HG03175 (cell line): Measurements from ENCODE around the gene GPHA2.

Experiments
- ATAC-seq: cut with Tn5 transposase; IDR thresholded peaks from one replicate; pipeline ENCODE4 v1.9.1; 2021; ENCODE audit warnings: mild to moderate bottlenecking, moderate library complexity; ENCODE audit not compliant: unreplicated experiment

Gene GPHA2

DNA sequence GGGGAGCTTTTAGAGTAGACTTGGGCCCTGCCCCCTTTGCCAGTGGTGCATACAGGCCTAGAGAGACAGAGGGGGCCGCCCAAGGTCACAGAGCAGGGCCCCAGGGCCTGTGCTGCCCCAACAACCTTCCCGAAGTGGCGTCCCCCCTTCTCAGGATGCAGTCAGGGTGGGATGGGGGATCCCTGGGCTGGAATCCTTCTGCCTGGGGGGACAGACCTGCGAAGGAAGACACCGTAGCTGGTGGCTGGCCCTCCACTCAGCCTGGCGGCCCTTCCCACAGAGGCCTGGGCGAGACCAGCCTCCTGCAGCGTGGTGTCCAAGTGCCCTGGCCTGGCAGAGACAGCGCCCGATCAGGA lies 42.9 kb downstream of the GPHA2 start:
- ATAC-seq, result no peak

DNA sequence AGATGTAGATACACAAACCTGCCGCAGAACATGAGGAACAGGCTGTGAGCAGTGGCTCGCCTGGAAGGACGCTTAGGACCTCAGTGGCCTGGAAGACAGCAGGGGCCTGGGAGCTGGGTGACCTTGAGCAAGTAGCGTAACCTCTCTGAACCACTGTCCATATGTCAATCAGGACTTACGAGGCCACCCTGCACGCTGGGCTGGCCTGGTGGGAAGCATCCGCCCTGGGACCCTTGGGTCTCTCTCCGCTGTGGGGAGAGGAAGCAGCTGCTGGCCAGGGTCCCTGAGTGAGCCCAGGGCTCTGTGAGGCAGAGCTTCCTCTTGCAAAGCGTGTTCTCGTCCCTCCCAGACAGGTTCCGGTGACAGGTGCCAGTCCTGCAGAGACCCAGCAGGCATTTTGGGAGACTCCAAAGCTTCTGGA lies 43.3 kb downstream of the GPHA2 start:
- ATAC-seq, result no peak

DNA sequence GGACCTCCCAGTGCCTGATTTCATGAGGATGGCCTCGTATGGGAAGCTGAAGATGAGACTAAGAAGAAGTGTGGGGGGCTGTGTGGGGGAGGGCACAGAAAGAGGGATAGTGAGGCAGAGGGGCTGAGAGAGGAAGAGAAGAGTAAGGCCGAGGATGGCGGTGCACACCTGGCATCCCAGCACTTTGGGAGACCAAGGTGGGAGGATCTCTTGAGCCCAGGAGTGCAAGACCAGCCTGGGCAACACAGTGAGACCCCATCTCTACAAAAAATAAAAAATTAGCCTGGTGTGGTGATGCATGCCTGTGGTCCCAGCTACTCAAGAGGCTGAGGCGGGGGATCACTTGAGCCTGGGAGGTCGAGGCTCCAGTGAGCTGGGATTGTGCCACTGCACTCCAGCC lies 43.8 kb downstream of the GPHA2 start:
- no peak for ATAC-seq

DNA sequence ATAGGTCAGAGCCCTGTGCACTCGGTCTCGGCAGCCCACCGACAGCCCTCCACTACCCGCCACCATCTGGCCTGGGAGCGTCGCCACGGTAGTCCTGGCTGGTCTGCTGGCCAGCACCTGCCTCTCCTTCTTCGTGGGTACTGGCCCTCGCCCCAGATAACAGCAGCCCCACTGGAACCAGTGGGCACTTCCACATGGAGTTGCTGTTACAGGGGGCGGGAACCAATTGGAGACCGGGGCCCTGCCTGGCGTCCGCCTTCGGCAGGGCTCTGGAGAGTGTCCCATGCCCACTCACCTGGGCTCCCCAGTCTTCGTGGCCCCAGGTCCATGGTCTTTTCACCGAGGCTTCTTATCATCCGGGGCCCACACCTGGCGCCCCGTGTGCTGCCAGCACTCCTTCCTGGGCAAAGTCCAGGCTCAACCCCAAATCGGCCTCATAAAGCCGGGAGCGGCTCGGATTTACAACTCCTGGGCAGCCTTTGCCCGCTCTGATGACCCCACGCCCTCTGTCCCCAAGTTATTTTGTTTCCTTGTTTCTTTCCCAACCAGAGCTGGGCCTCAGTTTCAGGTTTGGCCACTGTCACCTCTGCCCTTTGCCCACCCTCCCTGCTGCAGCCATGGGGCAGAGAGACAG lies 44.4 kb downstream of the GPHA2 start:
- no peak for ATAC-seq

DNA sequence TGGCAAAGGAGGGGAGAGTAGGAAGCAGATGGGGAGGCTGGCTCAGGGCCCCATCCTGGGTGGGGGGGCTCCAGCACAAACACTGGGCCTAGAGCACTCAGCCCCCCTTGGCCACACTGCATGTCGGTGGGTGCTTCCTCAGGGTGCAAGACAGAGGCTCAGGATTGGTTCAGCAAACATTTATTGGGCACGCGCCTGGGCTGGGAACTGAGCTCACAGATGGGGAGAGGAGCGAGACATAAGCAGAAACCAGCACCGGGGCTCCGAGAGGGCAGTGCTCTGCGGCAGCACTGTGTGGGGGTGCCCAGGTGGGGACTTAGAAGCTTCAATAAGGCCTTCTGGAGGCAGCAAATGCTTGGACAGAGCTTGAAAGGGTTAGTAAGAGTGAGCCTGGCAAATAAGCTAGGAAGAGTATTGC lies 45.2 kb downstream of the GPHA2 start:
- ATAC-seq, result no peak

DNA sequence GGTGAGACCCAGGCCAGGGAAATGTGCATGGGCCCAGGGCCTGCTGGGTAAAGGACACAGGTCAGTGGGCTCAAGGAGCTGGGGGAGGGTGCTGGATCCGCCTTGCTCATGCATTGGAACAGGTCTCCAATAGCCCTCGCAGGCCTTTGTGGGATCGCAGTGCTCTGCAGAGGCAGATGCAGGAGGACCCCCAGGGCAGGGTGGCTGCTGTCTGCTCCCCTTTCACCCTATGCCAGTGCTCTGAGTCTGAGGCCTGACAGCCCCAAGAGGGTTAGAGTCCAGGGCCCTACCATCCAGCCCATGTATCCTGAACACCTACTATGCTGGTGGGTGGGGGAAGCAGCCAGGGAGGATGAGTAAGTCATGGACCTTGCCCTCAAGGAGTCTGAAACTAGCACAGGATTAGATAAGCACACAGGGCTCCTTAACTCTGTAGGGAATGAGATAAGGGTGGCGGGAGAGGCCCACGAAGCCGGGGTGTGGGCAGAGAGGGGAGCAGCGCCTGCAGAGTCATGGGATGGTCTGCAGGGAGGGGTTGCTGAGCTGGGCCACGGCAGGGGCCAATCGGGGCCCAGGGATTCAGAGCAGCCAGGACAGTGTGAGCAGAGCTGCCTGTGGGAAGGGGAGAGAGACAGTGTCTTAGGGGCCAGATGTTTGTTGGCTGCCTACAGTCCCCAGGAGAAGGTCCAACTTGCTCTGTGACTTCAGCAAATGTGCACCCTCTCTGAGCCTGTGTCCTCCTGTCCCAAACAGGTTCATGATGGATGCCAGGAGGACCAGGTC lies 46.8 kb downstream of the GPHA2 start:
- ATAC-seq, result no peak

DNA sequence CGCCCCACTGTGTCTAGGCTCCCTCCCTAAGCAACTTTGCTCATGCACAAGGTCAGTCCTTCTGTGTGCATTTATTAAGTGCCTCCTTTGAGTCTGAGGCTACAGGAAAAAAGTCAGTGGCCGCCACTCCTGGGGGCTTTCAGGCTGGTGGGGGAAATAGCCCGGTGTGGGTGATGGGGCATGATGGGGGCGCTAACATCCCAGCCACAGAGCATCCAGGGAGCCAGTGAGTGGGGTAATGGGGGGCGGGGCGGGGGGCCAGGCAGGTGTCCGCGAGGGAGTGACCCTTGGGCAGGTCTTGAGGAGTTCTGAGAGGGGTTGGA lies 47.3 kb downstream of the GPHA2 start:
- no peak for ATAC-seq

DNA sequence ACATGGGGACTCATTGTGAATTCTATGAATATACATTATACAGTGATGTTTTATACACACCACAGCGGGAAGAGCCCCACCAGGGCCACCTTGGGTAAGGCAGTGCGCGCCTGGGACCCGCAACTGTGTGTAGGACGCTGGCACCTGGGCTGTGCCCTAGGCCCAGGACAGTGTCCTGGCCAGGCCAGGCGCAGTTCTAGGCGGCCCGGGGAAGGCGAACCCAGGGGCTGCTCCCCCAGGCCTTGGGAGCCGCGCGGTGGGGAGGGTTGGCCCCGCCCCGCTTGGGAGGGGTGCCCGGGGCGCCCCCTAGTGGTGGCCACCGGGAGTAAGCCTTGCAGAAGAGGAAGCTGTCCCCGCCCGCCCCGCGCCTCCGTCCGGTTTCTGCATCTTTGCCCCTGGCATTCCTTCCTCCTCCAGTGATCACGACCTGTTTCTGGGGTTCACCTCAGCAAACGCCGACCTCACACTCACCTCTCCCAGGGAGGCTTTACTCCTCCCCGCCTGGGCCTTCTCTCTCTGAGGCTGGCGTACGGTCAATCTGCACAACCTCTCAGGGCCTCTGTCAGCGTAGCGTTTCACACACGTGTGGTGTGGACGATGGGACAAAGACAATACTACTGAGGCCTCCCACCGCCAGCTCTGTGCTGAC lies 47.8 kb downstream of the GPHA2 start:
- ATAC-seq, result peak; percentile 75

DNA sequence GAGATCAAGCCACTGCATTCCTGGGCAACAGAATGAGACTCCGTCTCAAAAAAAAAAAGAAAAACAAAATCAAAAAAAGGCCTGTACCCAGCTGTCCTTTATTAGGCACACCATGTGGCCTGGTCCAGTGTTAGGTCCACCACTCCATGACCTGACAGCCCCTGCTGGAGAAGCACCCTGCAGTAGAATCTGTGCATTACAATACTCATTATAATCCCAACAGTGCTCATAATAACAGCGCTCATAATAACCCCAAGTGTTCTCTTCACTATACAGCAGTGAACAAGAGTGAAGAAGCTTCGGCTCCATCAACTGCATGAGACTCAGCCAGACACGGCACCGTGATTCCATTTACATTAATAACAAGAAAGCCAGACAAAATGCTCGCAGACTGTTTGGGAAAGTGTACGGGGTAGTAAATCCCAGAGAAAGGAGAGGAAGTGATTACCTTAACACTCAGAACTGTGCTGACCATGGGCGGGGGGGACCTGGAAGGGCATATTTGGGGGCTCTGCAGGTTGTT lies 48.4 kb downstream of the GPHA2 start:
- ATAC-seq, result no peak

DNA sequence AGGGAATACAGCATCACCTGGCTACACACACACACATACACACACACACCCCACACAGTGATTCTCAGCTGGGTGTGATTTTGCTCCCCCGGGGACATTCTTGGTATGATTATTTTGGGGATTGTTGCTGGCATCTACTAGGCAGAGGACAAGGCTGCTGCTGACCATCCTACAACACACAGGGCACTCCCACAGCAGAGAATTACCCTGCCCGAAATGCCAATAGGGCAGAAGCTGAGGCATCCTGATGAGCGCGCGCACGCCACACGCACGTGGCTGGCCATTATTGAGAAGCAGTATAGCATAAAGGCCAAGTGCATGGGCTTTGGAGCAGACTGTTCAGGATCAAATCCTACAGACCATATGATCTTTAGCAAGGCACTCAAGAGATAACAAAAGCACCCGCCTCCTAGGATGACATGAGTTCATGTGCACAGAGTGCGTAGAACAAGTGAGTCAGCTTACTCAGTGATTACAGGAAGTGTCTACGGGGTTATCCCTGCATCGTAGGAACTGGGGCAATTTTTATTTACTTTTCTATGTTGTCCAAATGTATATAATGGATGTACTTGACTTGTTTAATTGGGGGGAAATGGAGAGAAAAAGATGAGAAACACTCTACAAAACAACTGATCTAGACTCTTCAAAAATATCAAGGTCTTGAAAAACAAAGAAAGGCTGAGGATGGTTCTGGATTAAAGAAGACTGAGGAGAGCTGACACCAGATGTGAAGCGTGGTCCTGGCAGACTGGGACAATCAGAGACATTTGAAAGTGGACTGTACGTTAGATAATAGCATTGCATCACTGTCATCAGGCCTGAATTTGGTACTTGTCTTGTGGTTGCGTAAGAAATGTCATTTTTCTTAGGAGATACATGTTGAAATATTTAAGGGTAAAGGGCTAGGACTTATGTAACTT lies 50.1 kb downstream of the GPHA2 start:
- ATAC-seq, result no peak
